Stimulated activated CD8-positive, alpha-beta memory T cell treated with anti-CD3 and anti-CD28 coated beads, Interleukin-4, amount 100 ng/mL, for 48 hours (primary cell): ENCODE data around the gene PRKRIP1.
"Not testable (repeated sequence)": the region's sequence is repeated elsewhere in the genome, so short reads cannot be mapped to it uniquely, and the experiment has no call there.

ENCODE experiments used
- DNase-seq: peaks from one replicate; pipeline ENCODE4 v3.0.0-alpha.2; 2020

Gene PRKRIP1

GRCh38 chr7:102395873-102396709 is at the start of gene PRKRIP1:
Gene PRKRIP1, plus strand, starts transcription at chr7:102396363. Its CDS starts 49 bp downstream, at chr7:102396412.
- peak; percentile 84 for DNase-seq

GRCh38 chr7:102346983-102347382 is 49.2 kb upstream of the PRKRIP1 start:
- not testable (repeated sequence) for DNase-seq

GRCh38 chr7:102356344-102356743 is 39.8 kb upstream of the PRKRIP1 start, which contains the start of gene SPDYE6:
Gene SPDYE6, minus strand, starts transcription at chr7:102356444. Its CDS starts 421 bp downstream, at chr7:102356023.
- DNase-seq, result not testable (repeated sequence)

- peak; percentile 93 for DNase-seq
These were observed 32.4 kb upstream of the PRKRIP1 start for GRCh38 chr7:102363549-102364393.

GRCh38 chr7:102364394-102364886 is 31.7 kb upstream of the PRKRIP1 start:
- DNase-seq, result peak; percentile 31

- not testable (repeated sequence) for DNase-seq
These were observed 30.8 kb upstream of the PRKRIP1 start for GRCh38 chr7:102365390-102365789.

GRCh38 chr7:102370038-102370437 is 26.1 kb upstream of the PRKRIP1 start:
- not testable (repeated sequence) for DNase-seq

GRCh38 chr7:102372796-102373195 is 23.4 kb upstream of the PRKRIP1 start:
- DNase-seq, result not testable (repeated sequence)

- DNase-seq, result no peak
These were observed 19.1 kb upstream of the PRKRIP1 start for GRCh38 chr7:102376964-102377466.

- not testable (repeated sequence) for DNase-seq
These were observed 15.3 kb upstream of the PRKRIP1 start for GRCh38 chr7:102380837-102381236.

GRCh38 chr7:102381696-102382425 is 14.3 kb upstream of the PRKRIP1 start:
- not testable (repeated sequence) for DNase-seq

GRCh38 chr7:102387064-102387463 is 9.1 kb upstream of the PRKRIP1 start:
- no peak for DNase-seq

- DNase-seq, result no peak
These were observed 6.4 kb upstream of the PRKRIP1 start for GRCh38 chr7:102389810-102390209.

GRCh38 chr7:102390697-102391484 is 5.3 kb upstream of the PRKRIP1 start:
- DNase-seq, result peak; percentile 82

GRCh38 chr7:102392330-102392729 is 3.8 kb upstream of the PRKRIP1 start:
- peak; percentile 14 for DNase-seq

- DNase-seq, result no peak
These were observed 2.7 kb upstream of the PRKRIP1 start for GRCh38 chr7:102393467-102393866.

- no peak for DNase-seq
These were observed 631 bp upstream of the PRKRIP1 start for GRCh38 chr7:102395592-102395872.

- no peak for DNase-seq
These were observed 502 bp downstream of the PRKRIP1 start for GRCh38 chr7:102396710-102397019.

GRCh38 chr7:102398543-102398942 is 2.4 kb downstream of the PRKRIP1 start:
- DNase-seq, result no peak

GRCh38 chr7:102400360-102400759 is 4.2 kb downstream of the PRKRIP1 start:
- no peak for DNase-seq

GRCh38 chr7:102403563-102403962 is 7.4 kb downstream of the PRKRIP1 start:
- DNase-seq, result no peak
